HG03135 (cell line): Measurements from ENCODE around the gene AMOT.
"Not testable (repeated sequence)": the region's sequence is repeated elsewhere in the genome, so short reads cannot be mapped to it uniquely, and the experiment has no call there.

Source experiments
- ATAC-seq: cut with Tn5 transposase; IDR thresholded peaks from one replicate; pipeline ENCODE4 v1.9.1; 2021; ENCODE audit warnings: mild to moderate bottlenecking, moderate library complexity; ENCODE audit not compliant: unreplicated experiment

The AMOT gene

GRCh38 chrX:112840382-112841113 is at the start of gene AMOT:
Gene AMOT, minus strand, starts transcription at chrX:112840831. Its CDS starts 17,705 bp downstream, at chrX:112823126.
- peak; percentile 45 for ATAC-seq

GRCh38 chrX:112889400-112889799 is 48.8 kb upstream of the AMOT start:
- ATAC-seq, result no peak

- ATAC-seq, result no peak
These were observed 48.3 kb upstream of the AMOT start for GRCh38 chrX:112888916-112889315.

GRCh38 chrX:112877771-112878173 is 37.1 kb upstream of the AMOT start:
- no peak for ATAC-seq

GRCh38 chrX:112874614-112875013 is 34.0 kb upstream of the AMOT start:
- no peak for ATAC-seq

- ATAC-seq, result no peak
These were observed 33.5 kb upstream of the AMOT start for GRCh38 chrX:112874175-112874574.

- no peak for ATAC-seq
These were observed 28.0 kb upstream of the AMOT start for GRCh38 chrX:112868586-112868985.

- no peak for ATAC-seq
These were observed 26.9 kb upstream of the AMOT start for GRCh38 chrX:112867570-112867969.

GRCh38 chrX:112866175-112866574 is 25.5 kb upstream of the AMOT start:
- no peak for ATAC-seq

- ATAC-seq, result no peak
These were observed 24.9 kb upstream of the AMOT start for GRCh38 chrX:112865464-112866025.

GRCh38 chrX:112863850-112864249 is 23.2 kb upstream of the AMOT start:
- no peak for ATAC-seq

- peak; percentile 87 for ATAC-seq
These were observed 16.8 kb upstream of the AMOT start for GRCh38 chrX:112857478-112857878.

GRCh38 chrX:112854901-112855300 is 14.3 kb upstream of the AMOT start:
- not testable (repeated sequence) for ATAC-seq

GRCh38 chrX:112852851-112853250 is 12.2 kb upstream of the AMOT start:
- ATAC-seq, result no peak

GRCh38 chrX:112851806-112852205 is 11.2 kb upstream of the AMOT start:
- ATAC-seq, result peak; percentile 41

GRCh38 chrX:112851161-112851779 is 10.6 kb upstream of the AMOT start:
- ATAC-seq, result peak; percentile 87

- no peak for ATAC-seq
These were observed 8.4 kb upstream of the AMOT start for GRCh38 chrX:112849016-112849415.

- no peak for ATAC-seq
These were observed 6.2 kb upstream of the AMOT start for GRCh38 chrX:112846782-112847181.

- ATAC-seq, result no peak
These were observed 5.6 kb upstream of the AMOT start for GRCh38 chrX:112846187-112846586.

- ATAC-seq, result no peak
These were observed 3.6 kb upstream of the AMOT start for GRCh38 chrX:112844250-112844649.

- ATAC-seq, result no peak
These were observed 1.2 kb upstream of the AMOT start for GRCh38 chrX:112841820-112842157.

- ATAC-seq, result peak; percentile 98
These were observed 636 bp upstream of the AMOT start for GRCh38 chrX:112841114-112841819.
